ENCODE results near the gene SLC7A7. TPM values are rescaled to one million over a fixed set of nuclear protein-coding genes. Genes with fewer than 3 reads are reported as not detected.
"Not testable (repeated sequence)": the region's sequence is repeated elsewhere in the genome, so short reads cannot be mapped to it uniquely, and the experiment has no call there.

The SLC7A7 gene
- total and polyA plus RNA-seq, 9 of the 15 experiments (the other 6 are each of a cell fraction or from before 2014, with no cell fraction given), result 0.07 to 0.68 (median 0.41) TPM

DNA sequence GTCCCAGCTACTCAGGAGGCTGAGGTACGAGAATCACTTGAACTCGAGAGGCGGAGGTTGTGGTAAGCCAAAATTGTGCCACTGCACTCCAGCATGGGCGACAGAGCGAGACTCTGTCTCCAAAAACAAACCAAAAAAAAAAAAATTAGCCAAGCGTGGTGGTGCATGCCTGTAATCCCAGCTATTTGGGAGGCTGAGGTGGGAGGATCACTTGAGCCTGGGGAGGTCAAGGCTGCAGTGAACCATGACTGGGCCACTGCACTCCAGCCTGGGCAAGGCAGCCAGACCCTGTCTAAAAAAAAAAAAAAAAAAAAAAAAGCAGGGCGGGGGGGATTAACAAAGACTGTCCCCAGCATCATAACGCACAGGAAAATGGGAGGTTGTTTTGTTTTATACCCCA, 38.4 kb downstream of the SLC7A7 start:
- in situ Hi-C loops (cut with MboI) (loop anchor here (5.0 kb wide), 1 partner anchor 80 kb away; no protein-coding TSS in a partner anchor), intact Hi-C loops (cut with micrococcal nuclease) (loop anchor here (1.0 to 10.0 kb wide), 5 partner anchors 41 to 488 kb away; no protein-coding TSS in a partner anchor)
- not testable (repeated sequence) for DNase-seq (ENCODE audit: extremely low read depth in 1 of 4, low spot score in 3 of 4); H3K9me1 ChIP-seq (ENCODE audit: control insufficient read depth, insufficient read depth, low read length); H2AFZ ChIP-seq (ENCODE audit: low read depth, low read length); ATAC-seq; H3K27ac ChIP-seq (ENCODE audit: extremely low read depth, low read depth, low read length); H3K4me3 ChIP-seq; H3K4me2 ChIP-seq (ENCODE audit: insufficient read depth, low read length); BruUV-seq (replicated peaks); H3K9me3 ChIP-seq (replicated peaks; ENCODE audit: control insufficient read depth, insufficient read depth, low read depth, low read length); H4K20me1 ChIP-seq (replicated peaks; ENCODE audit: control insufficient read depth, insufficient read depth, low read length); H3K4me1 ChIP-seq (replicated peaks in 1 of 2; ENCODE audit: control insufficient read depth in 2 of 2, insufficient read depth in 2 of 2, low read length in 2 of 2); H3K9ac ChIP-seq (ENCODE audit: insufficient read depth in 1 of 2, low read depth in 2 of 2, low read length in 2 of 2); FAIRE-seq; H3K27me3 ChIP-seq (ENCODE audit: control insufficient read depth in 2 of 2, insufficient read depth in 2 of 2, low read length in 2 of 2); H3K79me2 ChIP-seq (ENCODE audit: control insufficient read depth, insufficient read depth, low read length)
- TF ChIP-seq ZNF121 (CRISPR knock-in tag; conservative IDR thresholded peaks at IDR 0.05), result peak; percentile 53
- POLR2A ChIA-PET, result interaction anchor here (0.8 to 2.7 kb wide), 2 partner anchors 10 to 49 kb away, joined by 3 to 12 read pairs; partner anchors contain the start of gene OXA1L
- CTCF ChIA-PET (ENCODE audit: low intra/inter-chr PET ratio), result interaction anchor here (0.8 to 5.5 kb wide), 7 partner anchors 13 to 123 kb away, joined by 3 to 68 read pairs (median 5); no protein-coding TSS in a partner anchor
- peaks cover 20% of the 10 kb centered on the region for H3K36me3 ChIP-seq (ENCODE audit: control insufficient read depth, insufficient read depth, low read length)
- 77% methylated on average over 8 of the region's 8 CpGs for WGBS (ENCODE audit: insufficient coverage, low coverage, missing lambda C conversion rate)

DNA sequence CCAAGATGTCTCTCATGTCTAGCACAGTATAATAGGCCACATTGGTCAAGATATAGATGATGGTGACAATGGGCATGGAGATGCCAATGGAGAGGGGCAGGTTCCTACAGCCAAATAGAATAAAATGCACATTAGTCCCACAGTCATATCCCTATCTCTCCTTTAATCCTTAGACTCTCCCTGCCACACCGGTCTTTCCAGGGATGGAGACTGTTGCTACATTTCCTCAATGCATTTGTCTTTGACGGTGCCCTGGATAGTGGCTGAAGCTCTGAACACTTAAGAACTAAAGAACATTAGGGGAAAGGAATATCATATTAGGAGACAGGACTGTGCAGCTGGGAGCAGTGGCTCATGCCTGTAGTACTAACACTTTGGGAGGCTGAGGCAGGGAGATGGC, 39.0 kb downstream of the SLC7A7 start:
- in situ Hi-C loops (cut with MboI) (loop anchor here (5.0 kb wide), 1 partner anchor 81 kb away; no protein-coding TSS in a partner anchor), intact Hi-C loops (cut with micrococcal nuclease) (loop anchor here (10.0 kb wide), 1 partner anchor 489 kb away; no protein-coding TSS in a partner anchor)
- no peak for FAIRE-seq
- peaks cover 27% of the 10 kb centered on the region for H3K36me3 ChIP-seq (ENCODE audit: control insufficient read depth, insufficient read depth, low read length)
- no peaks in the 10 kb centered on the region for H4K20me1 ChIP-seq (replicated peaks; ENCODE audit: control insufficient read depth, insufficient read depth, low read length)
- no peak for DNase-seq (ENCODE audit: extremely low read depth in 1 of 4, low spot score in 3 of 4)
- H3K4me3 ChIP-seq, result no peak overlapping the region
- 47% methylated on average over 2 of the region's 2 CpGs for WGBS (ENCODE audit: insufficient coverage, low coverage, missing lambda C conversion rate)
- no peak overlapping the region for H2AFZ ChIP-seq (ENCODE audit: low read depth, low read length)
- H3K27ac ChIP-seq (ENCODE audit: extremely low read depth, low read depth, low read length), result no peak overlapping the region
- no peak overlapping the region for H3K9ac ChIP-seq (ENCODE audit: insufficient read depth in 1 of 2, low read depth in 2 of 2, low read length in 2 of 2)
- no peaks in the 10 kb centered on the region for H3K27me3 ChIP-seq (ENCODE audit: control insufficient read depth in 2 of 2, insufficient read depth in 2 of 2, low read length in 2 of 2)
- POLR2A ChIA-PET, result interaction anchor here (0.8 kb wide), 1 partner anchor 49 kb away, joined by 3 read pairs; no protein-coding TSS in a partner anchor
- CTCF ChIA-PET (ENCODE audit: low intra/inter-chr PET ratio), result interaction anchor here (0.9 to 5.5 kb wide), 2 partner anchors 14 to 76 kb away, joined by 3 to 68 read pairs; no protein-coding TSS in a partner anchor
- H3K79me2 ChIP-seq (ENCODE audit: control insufficient read depth, insufficient read depth, low read length), result no peaks in the 10 kb centered on the region
- no peak for TF ChIP-seq PML (IDR thresholded peaks at IDR 0.05; ENCODE audit: low read length)
- BruUV-seq (replicated peaks), result no TSS peak
- no peaks in the 10 kb centered on the region for H3K9me1 ChIP-seq (ENCODE audit: control insufficient read depth, insufficient read depth, low read length)
- H3K4me1 ChIP-seq (replicated peaks in 1 of 2; ENCODE audit: control insufficient read depth in 2 of 2, insufficient read depth in 2 of 2, low read length in 2 of 2), result peaks cover 0 to 8% of the 10 kb centered on the region in 2 experiments; a peak in 3 of 5 replicates
- H3K4me2 ChIP-seq (ENCODE audit: insufficient read depth, low read length), result no peak overlapping the region
- no peak for ATAC-seq
- no peaks in the 10 kb centered on the region for H3K9me3 ChIP-seq (replicated peaks; ENCODE audit: control insufficient read depth, insufficient read depth, low read depth, low read length)
